Measurements from ENCODE around the gene TEX10. TPM values are rescaled to one million over a fixed set of nuclear protein-coding genes. Genes with fewer than 3 reads are reported as not detected.

The TEX10 gene
- polyA plus RNA-seq, 1 donor from 2014 or later = 30.5 TPM

GRCh38 chr9:100370064-100370723 is 17.5 kb upstream of the TEX10 start:
- Histone ChIP-seq H3K4me3 (ENCODE audit: low read length) (no peak overlapping the region), H3K79me2 (replicated peaks; ENCODE audit: insufficient read depth, low read length) (no peaks in the 10 kb centered on the region), H2AFZ (ENCODE audit: low read depth, low read length) (no peak overlapping the region), H3K9me2 (ENCODE audit: insufficient read depth, low read length) (no peaks in the 10 kb centered on the region), H3K9ac (ENCODE audit: low read length) (no peak overlapping the region), H4K20me1 (ENCODE audit: insufficient read depth) (no peaks in the 10 kb centered on the region), H3K27me3 (ENCODE audit: insufficient read depth, low read depth, low read length) (no peaks in the 10 kb centered on the region), H3K36me3 (ENCODE audit: insufficient read depth, low read length) (no peaks in the 10 kb centered on the region), H3F3A (ENCODE audit: insufficient read depth, low read length, poor library complexity, severe bottlenecking) (no peaks in the 10 kb centered on the region), H3K9me3 (ENCODE audit: low read length) (no peaks in the 10 kb centered on the region), H3K27ac (ENCODE audit: low read length) (no peak overlapping the region), H3K4me2 (ENCODE audit: low read length) (no peak overlapping the region)
- TF ChIP-seq, protein P1, sequence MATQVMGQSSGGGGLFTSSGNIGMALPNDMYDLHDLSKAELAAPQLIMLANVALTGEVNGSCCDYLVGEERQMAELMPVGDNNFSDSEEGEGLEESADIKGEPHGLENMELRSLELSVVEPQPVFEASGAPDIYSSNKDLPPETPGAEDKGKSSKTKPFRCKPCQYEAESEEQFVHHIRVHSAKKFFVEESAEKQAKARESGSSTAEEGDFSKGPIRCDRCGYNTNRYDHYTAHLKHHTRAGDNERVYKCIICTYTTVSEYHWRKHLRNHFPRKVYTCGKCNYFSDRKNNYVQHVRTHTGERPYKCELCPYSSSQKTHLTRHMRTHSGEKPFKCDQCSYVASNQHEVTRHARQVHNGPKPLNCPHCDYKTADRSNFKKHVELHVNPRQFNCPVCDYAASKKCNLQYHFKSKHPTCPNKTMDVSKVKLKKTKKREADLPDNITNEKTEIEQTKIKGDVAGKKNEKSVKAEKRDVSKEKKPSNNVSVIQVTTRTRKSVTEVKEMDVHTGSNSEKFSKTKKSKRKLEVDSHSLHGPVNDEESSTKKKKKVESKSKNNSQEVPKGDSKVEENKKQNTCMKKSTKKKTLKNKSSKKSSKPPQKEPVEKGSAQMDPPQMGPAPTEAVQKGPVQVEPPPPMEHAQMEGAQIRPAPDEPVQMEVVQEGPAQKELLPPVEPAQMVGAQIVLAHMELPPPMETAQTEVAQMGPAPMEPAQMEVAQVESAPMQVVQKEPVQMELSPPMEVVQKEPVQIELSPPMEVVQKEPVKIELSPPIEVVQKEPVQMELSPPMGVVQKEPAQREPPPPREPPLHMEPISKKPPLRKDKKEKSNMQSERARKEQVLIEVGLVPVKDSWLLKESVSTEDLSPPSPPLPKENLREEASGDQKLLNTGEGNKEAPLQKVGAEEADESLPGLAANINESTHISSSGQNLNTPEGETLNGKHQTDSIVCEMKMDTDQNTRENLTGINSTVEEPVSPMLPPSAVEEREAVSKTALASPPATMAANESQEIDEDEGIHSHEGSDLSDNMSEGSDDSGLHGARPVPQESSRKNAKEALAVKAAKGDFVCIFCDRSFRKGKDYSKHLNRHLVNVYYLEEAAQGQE (IDR thresholded peaks at IDR 0.05; ENCODE audit: borderline replicate concordance) = no peak
- no peak for TF ChIP-seq MXI1 (conservative IDR thresholded peaks at IDR 0.05; ENCODE audit: poor library complexity, severe bottlenecking)
- no peak for TF ChIP-seq POLR2AphosphoS5 (IDR thresholded peaks at IDR 0.05)
- no peak for TF ChIP-seq TAF1 (IDR thresholded peaks at IDR 0.05; ENCODE audit: low read depth)
- no peak for TF ChIP-seq SMC3 (conservative IDR thresholded peaks at IDR 0.05; ENCODE audit: poor library complexity)
- no peak for TF ChIP-seq EP300 (conservative IDR thresholded peaks at IDR 0.05; ENCODE audit: poor library complexity, severe bottlenecking)
- no peak for TF ChIP-seq EZH2 (IDR thresholded peaks at IDR 0.05; ENCODE audit: borderline replicate concordance, insufficient read depth, low read length, poor library complexity, severe bottlenecking)
- TF ChIP-seq, protein P2, sequence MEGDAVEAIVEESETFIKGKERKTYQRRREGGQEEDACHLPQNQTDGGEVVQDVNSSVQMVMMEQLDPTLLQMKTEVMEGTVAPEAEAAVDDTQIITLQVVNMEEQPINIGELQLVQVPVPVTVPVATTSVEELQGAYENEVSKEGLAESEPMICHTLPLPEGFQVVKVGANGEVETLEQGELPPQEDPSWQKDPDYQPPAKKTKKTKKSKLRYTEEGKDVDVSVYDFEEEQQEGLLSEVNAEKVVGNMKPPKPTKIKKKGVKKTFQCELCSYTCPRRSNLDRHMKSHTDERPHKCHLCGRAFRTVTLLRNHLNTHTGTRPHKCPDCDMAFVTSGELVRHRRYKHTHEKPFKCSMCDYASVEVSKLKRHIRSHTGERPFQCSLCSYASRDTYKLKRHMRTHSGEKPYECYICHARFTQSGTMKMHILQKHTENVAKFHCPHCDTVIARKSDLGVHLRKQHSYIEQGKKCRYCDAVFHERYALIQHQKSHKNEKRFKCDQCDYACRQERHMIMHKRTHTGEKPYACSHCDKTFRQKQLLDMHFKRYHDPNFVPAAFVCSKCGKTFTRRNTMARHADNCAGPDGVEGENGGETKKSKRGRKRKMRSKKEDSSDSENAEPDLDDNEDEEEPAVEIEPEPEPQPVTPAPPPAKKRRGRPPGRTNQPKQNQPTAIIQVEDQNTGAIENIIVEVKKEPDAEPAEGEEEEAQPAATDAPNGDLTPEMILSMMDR (IDR thresholded peaks at IDR 0.05; ENCODE audit: poor library complexity, severe bottlenecking) = no peak
- TF ChIP-seq RAD21 (conservative IDR thresholded peaks at IDR 0.05) = no peak

- H3K9me3 ChIP-seq (ENCODE audit: low read length) = no peaks in the 10 kb centered on the region
- no peaks in the 10 kb centered on the region for H3K27me3 ChIP-seq (ENCODE audit: insufficient read depth, low read depth, low read length)
- H3K4me2 ChIP-seq (ENCODE audit: low read length) = no peak overlapping the region
- no peaks in the 10 kb centered on the region for H3K36me3 ChIP-seq (ENCODE audit: insufficient read depth, low read length)
- TF ChIP-seq EP300 (conservative IDR thresholded peaks at IDR 0.05; ENCODE audit: poor library complexity, severe bottlenecking) (no peak), TAF1 (IDR thresholded peaks at IDR 0.05; ENCODE audit: low read depth) (no peak), EZH2 (IDR thresholded peaks at IDR 0.05; ENCODE audit: borderline replicate concordance, insufficient read depth, low read length, poor library complexity, severe bottlenecking) (no peak), POLR2AphosphoS5 (IDR thresholded peaks at IDR 0.05) (no peak), MXI1 (conservative IDR thresholded peaks at IDR 0.05; ENCODE audit: poor library complexity, severe bottlenecking) (no peak), RAD21 (conservative IDR thresholded peaks at IDR 0.05) (no peak), SMC3 (conservative IDR thresholded peaks at IDR 0.05; ENCODE audit: poor library complexity) (no peak)
- TF ChIP-seq, protein P1 (IDR thresholded peaks at IDR 0.05; ENCODE audit: borderline replicate concordance) = no peak
- TF ChIP-seq, protein P2 (IDR thresholded peaks at IDR 0.05; ENCODE audit: poor library complexity, severe bottlenecking) = no peak
- H3K79me2 ChIP-seq (replicated peaks; ENCODE audit: insufficient read depth, low read length) = no peaks in the 10 kb centered on the region
- H3K9me2 ChIP-seq (ENCODE audit: insufficient read depth, low read length) = no peaks in the 10 kb centered on the region
- no peak overlapping the region for H3K9ac ChIP-seq (ENCODE audit: low read length)
- no peaks in the 10 kb centered on the region for H4K20me1 ChIP-seq (ENCODE audit: insufficient read depth)
- H3K27ac ChIP-seq (ENCODE audit: low read length) = no peak overlapping the region
- no peak overlapping the region for H2AFZ ChIP-seq (ENCODE audit: low read depth, low read length)
- no peak overlapping the region for H3K4me3 ChIP-seq (ENCODE audit: low read length)
- no peaks in the 10 kb centered on the region for H3F3A ChIP-seq (ENCODE audit: insufficient read depth, low read length, poor library complexity, severe bottlenecking)
These were observed 15.9 kb upstream of the TEX10 start for GRCh38 chr9:100368672-100369071.
